OCI-M1 (cell line): ENCODE measurements around the gene HSH2D.
"Not testable (repeated sequence)": the region's sequence is repeated elsewhere in the genome, so short reads cannot be mapped to it uniquely, and the experiment has no call there.

Experiments used
- DNase-seq: peaks from one replicate; lab custom pipeline; 2025; lab: John Stamatoyannopoulos, UW

The HSH2D gene

GRCh38 chr19:16143399-16144215 is at the start of gene HSH2D:
TSS of gene HSH2D (plus strand) at chr19:16143685. CDS start at chr19:16148751, 5,066 bp downstream.
- peak; percentile 65 for DNase-seq

GRCh38 chr19:16094360-16095070 is 49.0 kb upstream of the HSH2D start:
- no peak for DNase-seq

GRCh38 chr19:16095071-16095571 is 48.4 kb upstream of the HSH2D start:
- DNase-seq = no peak

- no peak for DNase-seq
Measured at GRCh38 chr19:16096280-16096855, 47.1 kb upstream of the HSH2D start.

GRCh38 chr19:16098416-16098768 is 45.1 kb upstream of the HSH2D start:
- DNase-seq = no peak

- DNase-seq = no peak
Measured at GRCh38 chr19:16098821-16099220, 44.7 kb upstream of the HSH2D start.

- not testable (repeated sequence) for DNase-seq
Measured at GRCh38 chr19:16099314-16099965, 44.0 kb upstream of the HSH2D start.

GRCh38 chr19:16100524-16100923 is 43.0 kb upstream of the HSH2D start:
- DNase-seq = no peak

- DNase-seq = no peak
Measured at GRCh38 chr19:16104722-16105121, 38.8 kb upstream of the HSH2D start.

- DNase-seq = peak; percentile 69
Measured at GRCh38 chr19:16106121-16106520, 37.4 kb upstream of the HSH2D start.

GRCh38 chr19:16111160-16111908 is 32.2 kb upstream of the HSH2D start, which contains the start of gene RAB8A:
TSS of gene RAB8A (plus strand) at chr19:16111889. CDS start at chr19:16111902, 13 bp downstream.
- peak; percentile 97 for DNase-seq

- no peak for DNase-seq
Measured at GRCh38 chr19:16111909-16112752, 31.4 kb upstream of the HSH2D start.

- peak; percentile 82 for DNase-seq
Measured at GRCh38 chr19:16112778-16113177, 30.7 kb upstream of the HSH2D start.

- DNase-seq = no peak
Measured at GRCh38 chr19:16113727-16114126, 29.8 kb upstream of the HSH2D start.

- no peak for DNase-seq
Measured at GRCh38 chr19:16115301-16116039, 28.0 kb upstream of the HSH2D start.

- no peak for DNase-seq
Measured at GRCh38 chr19:16116067-16116466, 27.4 kb upstream of the HSH2D start.

GRCh38 chr19:16117594-16118033 is 25.9 kb upstream of the HSH2D start:
- no peak for DNase-seq

- no peak for DNase-seq
Measured at GRCh38 chr19:16118489-16119033, 24.9 kb upstream of the HSH2D start.
